Prostate gland (tissue), 2 donors: ENCODE results near the gene CTSA. TPM values are rescaled to one million over a fixed set of nuclear protein-coding genes. Genes with fewer than 3 reads are reported as not detected.

Source experiments
- total RNA-seq, 2 donors: library from RNA; depleted of rRNA; stranded (reverse); fragments of >200 nt; gene quantifications; one replicate each; pipeline ENCODE4 v1.1.0, GENCODE V29; 2016

CTSA gene
- total RNA-seq, 2 donors from 2014 or later = 37.9 to 215 TPM

Other genes with a start within 250 kb of the CTSA start
- gene WFDC11, start 221.1 kb upstream of the CTSA start, total RNA-seq = not detected
- gene WFDC13, start 189.3 kb upstream of the CTSA start, total RNA-seq = not detected
- gene WFDC10B, start 186.3 kb upstream of the CTSA start, total RNA-seq = not detected
- gene SPINT4, start 169.0 kb upstream of the CTSA start, total RNA-seq = not detected
- 1 to 10 TPM in 1 of 2 donors, not detected in 1; 5.2 TPM for gene WFDC3, start 99.5 kb upstream of the CTSA start, total RNA-seq
- gene DNTTIP1, start 99.4 kb upstream of the CTSA start, total RNA-seq = 10 to 100 TPM; 21.8 to 35.5 TPM
- 10 to 100 TPM in 1 of 2 donors, 1 to 10 TPM in 1; 2.2 to 10.9 TPM for gene UBE2C, start 78.7 kb upstream of the CTSA start, total RNA-seq
- 1 to 10 TPM; 2.1 to 3.0 TPM for gene TNNC2, start 64.0 kb upstream of the CTSA start, total RNA-seq
- gene SNX21, start 57.5 kb upstream of the CTSA start, total RNA-seq = 10 to 100 TPM; 60.4 to 68.4 TPM
- 10 to 100 TPM; 57.4 to 68.1 TPM for gene ACOT8, start 33.9 kb upstream of the CTSA start, total RNA-seq
- gene ZSWIM3, start 33.7 kb upstream of the CTSA start, total RNA-seq = 10 to 100 TPM in 1 of 2 donors, 1 to 10 TPM in 1; 4.3 to 11.9 TPM
- 10 to 100 TPM; 13.8 to 17.8 TPM for gene ZSWIM1, start 10.1 kb upstream of the CTSA start, total RNA-seq
- gene SPATA25, start 3.7 kb upstream of the CTSA start, total RNA-seq = 1 to 10 TPM; 2.0 to 7.4 TPM
- 10 to 100 TPM in 1 of 2 donors, 1 to 10 TPM in 1; 9.8 to 11.3 TPM for gene NEURL2, start 127 bp upstream of the CTSA start, total RNA-seq
- gene PLTP, start 20.8 kb downstream of the CTSA start, total RNA-seq = 100 to 1,000 TPM in 1 of 2 donors, 10 to 100 TPM in 1; 29.4 to 101 TPM
- 10 to 100 TPM; 39.8 to 54.9 TPM for gene PCIF1, start 43.3 kb downstream of the CTSA start, total RNA-seq
- 10 to 100 TPM; 21.4 to 43.4 TPM for gene ZNF335, start 80.9 kb downstream of the CTSA start, total RNA-seq
- 1 to 10 TPM in 1 of 2 donors, under 1 TPM in 1; 0.59 to 1.4 TPM for gene MMP9, start 117.6 kb downstream of the CTSA start, total RNA-seq
- gene SLC12A5, start 137.9 kb downstream of the CTSA start, total RNA-seq = 1 to 10 TPM in 1 of 2 donors, not detected in 1; 3.6 TPM
- gene NCOA5, start 198.6 kb downstream of the CTSA start, total RNA-seq = 10 to 100 TPM; 41.0 to 50.6 TPM
- gene CD40, start 227.0 kb downstream of the CTSA start, total RNA-seq = 10 to 100 TPM; 16.9 to 27.1 TPM